ENCODE data around the gene NKX6-1. TPM values are rescaled to one million over a fixed set of nuclear protein-coding genes. Genes with fewer than 3 reads are reported as not detected.

The NKX6-1 gene
- polyA plus RNA-seq (ENCODE audit: insufficient read length): 0.27 TPM

DNA sequence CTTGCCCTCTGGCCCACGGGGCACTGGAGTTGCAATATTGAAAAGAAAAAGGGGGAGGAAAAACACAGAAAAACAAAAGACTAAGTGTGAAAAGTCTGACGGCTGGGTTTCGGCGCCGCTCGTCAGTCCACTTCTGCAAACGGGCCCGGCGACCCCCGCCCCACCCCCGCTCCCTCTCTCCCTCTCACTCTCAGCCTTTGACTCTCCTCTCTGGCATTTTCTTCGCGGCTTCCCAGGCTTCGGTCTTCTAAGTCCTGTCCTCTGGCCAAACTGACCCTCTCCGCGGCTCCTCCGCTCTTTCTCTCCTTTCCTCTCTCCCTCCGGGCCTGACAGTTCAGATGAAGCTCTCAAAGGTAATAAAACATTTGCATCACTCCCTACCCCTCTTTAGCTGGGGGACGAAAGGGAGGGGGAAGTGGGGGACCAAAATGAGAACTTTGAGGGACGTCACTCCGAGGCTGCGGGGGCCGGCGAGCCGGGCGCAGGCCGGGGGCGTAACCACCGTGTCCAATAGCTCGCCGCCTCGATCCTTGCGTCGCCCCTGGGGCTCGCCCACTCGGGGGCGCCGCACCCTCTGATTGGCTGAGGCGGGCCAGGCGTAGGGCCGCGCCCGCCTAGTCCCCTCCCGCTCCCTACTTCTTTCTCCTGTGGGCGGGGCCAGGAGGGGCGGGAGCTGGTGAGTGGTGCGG lies at the start of gene NKX6-1:
NKX6-1 (minus strand) TSS at position 358 of the 689 bp plus-strand sequence. CDS start 1,064 bp downstream, outside the sequence.
- DNase-seq: peak; percentile 64

DNA sequence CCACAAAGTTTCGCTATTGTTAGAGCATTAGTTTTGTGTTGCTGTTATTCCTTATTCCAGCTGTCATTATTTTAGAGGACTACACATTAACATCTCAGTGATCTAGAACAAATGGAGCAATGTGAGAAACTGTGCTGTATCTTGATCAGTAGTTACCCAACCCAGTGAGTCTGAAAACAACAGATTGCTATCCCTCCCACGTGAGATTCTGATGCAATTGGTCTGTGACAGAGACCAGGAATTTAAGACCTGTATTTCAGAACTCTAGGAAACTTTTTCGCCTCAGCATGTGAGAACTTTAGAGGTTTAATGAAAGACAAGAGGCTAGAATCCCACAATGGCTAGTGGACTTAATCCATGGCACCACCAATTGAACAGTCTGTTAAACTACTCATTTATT lies 48.1 kb upstream of the NKX6-1 start:
- no peak for DNase-seq

DNA sequence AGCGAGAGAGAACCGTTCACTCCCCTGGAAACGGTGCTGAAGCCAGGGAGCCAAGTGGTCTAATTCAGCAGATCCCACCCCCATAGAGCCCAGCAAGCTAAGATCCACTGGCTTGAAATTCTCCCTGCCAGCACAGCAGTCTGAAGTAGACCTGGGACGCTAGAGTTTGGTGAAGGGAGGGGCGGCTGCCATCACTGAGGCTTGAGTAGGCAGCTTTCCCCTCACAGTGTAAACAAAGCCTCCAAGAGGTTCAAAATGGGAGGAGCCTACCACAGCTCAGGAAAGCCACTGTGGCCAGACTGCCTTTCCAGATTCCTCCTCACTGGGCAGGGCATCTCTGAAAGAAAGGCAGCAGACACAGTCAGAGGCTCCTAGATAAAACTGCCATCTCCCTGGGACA lies 46.0 kb upstream of the NKX6-1 start:
- no peak for DNase-seq

DNA sequence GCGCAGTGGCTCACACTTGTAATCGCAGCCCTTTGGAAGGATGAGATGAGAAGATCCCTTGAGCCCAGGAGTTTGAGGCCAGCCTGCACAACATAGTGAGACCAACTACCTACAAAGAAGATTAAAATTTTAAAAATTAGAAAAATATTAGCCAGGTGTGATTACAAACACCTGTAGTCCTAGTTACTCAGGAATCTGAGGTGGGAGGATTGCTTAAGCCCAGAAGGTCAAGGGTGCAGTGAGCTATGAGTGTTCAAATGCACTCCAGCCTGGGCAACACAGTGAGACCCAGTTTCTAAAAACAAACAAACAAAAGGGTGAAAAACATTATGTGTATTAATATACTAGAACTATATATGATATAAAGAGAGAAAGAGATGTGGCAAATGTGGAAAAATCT lies 36.8 kb upstream of the NKX6-1 start:
- DNase-seq: no peak

DNA sequence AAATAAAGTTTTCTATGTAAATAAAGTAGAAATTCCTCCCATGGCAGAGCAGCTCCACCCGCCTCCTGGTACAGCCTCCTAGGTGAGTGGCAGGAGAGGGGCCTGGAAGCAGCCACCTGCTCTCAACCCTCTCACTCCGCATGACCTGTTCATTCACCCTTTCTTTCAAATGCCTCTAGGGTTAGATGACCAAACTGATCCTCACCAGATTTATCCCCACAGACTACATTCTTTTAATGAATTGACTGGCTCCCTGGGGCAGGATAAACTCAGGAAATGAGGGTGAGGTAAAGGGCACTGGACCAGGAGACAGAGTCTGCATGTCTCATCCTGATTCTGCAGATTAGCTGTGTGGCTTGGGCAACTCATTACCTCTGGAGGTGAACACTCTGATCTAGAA lies 32.6 kb upstream of the NKX6-1 start:
- no peak for DNase-seq

DNA sequence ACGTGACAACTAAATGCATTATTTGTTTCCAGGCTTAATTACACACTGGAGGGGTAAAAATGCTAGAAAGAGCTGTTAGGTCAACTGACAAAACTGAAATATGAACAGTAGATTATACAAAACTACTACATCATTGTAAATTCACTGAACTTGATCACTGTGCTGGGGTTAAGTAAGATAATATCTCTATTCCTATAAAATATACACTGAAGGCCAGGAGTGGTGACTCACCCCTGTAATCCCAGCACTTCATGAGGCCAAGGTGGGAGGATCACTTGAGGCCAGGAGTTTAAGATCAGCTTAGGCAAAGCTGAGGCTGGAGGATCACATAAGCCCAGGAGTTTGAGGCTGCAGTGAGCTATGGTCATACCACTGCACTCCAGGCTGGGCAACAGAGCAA lies 31.8 kb upstream of the NKX6-1 start:
- DNase-seq: no peak

DNA sequence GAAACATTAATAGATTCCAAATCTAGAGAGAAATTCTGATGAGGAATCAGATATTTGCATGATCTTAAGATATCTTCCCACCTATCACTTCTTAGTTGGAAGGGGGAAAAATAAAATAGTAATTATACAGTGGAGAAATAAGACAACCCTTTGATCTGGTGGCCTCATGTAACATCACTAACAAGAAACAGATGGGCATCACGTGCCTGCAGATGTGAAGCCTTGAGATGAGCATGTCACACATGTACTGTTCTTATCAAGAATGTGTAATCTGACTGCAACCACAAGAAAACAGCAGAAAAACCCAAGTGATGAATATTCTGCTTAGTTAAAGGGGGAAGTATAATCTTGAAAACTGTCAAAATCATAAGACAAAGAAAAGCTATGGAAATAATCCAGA lies 31.4 kb upstream of the NKX6-1 start:
- no peak for DNase-seq

DNA sequence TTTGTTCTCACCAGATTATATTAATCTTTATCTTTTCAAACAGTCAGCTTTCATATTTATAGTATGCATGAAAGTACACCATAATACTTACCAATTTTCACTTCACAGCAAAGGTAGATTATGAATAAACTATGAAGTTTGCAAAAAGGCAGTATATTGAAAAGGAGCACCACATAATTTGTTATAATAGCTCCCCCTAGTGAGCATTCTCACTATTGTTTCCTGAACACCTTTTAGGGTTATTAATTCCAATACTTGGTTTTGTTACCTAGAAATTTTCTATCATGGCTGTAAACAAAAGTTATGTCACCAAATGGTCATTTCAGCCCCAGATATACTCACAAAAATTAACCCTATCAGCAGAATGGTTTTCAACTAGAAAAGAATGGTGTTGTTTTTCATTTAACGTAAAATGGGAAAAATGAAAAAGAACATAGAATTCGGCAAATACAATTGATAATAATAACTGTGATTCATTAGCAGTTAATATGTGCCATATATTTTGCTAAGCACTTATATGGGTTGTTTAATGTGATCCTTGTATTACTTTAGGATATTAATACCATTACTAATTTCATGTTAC lies 30.2 kb upstream of the NKX6-1 start:
- DNase-seq: no peak

DNA sequence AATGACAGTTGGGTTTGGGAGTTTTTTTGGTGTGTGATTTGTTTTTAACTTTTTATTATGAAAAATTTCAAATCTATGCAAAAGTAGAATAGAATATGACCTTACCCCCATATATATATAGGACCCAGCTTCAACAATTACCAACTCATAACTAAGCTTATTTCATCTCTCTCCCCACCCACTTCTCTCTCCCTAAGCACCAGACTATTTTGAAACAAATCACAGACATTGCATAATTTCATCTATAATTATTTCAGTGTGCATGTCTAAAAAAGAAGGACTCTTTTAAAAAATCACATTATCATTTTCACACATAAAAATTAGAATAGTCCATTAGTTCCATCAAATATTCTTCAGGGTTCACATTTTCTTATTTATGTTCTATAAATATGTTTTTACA lies 28.3 kb upstream of the NKX6-1 start:
- DNase-seq: no peak

DNA sequence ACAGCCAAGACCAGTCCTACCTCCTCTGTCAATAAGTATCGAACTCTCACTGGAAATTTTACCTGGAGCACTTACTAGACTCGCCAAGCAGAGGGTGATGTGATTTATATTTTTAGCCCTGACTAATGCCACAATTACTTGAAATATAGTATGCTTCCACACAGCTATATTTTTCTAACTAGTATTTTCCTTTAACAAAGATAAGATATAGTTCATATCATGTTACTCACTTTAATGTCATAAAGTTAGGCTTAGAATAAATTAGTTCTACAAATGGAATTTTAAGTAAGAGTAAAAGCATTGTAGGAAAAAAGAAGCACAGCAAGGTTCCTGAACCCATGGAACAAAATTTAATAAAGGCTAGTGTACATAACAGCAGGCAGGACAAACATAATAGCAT lies 16.0 kb upstream of the NKX6-1 start:
- DNase-seq: no peak

DNA sequence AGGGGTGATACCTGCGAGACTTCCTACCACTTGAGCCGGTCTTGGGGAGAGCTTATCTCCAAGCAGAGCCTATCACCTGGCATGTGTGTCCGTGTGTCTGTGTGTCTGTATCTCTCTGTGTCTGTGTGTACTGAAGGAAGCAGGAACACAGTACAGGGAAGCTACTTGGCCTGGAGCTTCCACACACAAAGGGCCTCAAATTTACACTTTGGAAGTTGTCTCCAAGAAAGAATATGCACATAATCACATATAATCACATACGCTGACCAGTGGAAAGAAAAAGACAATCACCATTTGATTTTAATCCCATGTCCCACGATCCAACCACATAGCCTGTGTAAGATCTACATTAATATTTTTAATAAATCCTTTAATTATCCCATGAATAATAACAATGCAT lies 13.2 kb upstream of the NKX6-1 start:
- DNase-seq: no peak

DNA sequence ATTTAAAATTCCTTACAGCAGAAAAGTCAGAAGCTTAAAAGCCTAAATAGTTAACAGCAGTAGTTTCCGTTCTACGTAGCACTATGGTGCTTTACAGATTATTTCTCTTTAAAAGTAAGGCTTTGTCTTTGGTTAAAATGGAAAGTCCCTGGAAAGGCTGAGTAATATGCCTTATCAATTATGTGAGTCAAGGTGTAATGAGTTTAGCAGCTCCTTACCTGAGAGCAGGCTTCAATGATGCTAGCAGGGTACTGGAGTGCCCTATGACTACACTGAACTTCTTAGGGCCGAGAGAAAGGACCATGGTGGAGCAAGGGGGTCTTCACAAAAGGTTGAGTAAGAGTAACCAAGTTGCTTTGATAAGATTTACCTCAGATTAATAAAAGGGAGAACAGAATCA lies 12.6 kb upstream of the NKX6-1 start:
- no peak for DNase-seq

DNA sequence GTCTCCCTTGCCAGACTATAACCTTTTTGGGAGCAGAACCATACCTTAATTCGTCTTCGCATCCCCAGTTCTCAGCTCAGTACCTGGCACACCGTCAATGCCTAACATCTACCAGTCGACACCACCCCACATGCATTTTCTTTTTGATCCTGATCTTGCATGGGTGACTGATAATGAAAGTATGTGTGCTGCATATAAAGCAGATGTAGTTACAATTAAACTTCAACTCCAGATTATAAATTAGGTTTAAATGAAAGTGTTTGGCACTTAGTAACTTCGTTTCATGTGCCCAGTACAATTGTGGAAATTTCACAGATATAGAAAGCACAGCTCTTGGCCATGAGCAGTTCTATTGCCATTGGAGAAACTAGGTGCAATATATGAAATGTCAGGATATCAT lies 8.8 kb upstream of the NKX6-1 start:
- DNase-seq: no peak

DNA sequence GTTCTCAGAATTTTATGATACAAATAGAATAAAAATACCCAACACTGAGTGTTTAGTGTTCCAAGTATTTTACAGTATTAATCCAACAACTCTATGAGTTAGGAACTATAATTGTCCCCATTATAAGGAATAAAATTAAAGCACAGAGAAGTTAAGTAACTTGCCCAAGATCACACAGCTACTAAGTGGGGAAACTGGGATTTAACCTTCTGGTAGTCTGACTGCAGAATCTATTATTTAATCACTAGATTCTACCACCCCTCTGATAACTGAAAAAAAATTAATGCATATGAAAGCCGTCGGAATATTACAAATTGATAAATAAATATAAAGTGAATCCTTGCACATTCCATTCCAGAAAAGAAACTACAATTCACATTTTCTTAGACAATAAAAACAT lies 5.7 kb upstream of the NKX6-1 start:
- no peak for DNase-seq

DNA sequence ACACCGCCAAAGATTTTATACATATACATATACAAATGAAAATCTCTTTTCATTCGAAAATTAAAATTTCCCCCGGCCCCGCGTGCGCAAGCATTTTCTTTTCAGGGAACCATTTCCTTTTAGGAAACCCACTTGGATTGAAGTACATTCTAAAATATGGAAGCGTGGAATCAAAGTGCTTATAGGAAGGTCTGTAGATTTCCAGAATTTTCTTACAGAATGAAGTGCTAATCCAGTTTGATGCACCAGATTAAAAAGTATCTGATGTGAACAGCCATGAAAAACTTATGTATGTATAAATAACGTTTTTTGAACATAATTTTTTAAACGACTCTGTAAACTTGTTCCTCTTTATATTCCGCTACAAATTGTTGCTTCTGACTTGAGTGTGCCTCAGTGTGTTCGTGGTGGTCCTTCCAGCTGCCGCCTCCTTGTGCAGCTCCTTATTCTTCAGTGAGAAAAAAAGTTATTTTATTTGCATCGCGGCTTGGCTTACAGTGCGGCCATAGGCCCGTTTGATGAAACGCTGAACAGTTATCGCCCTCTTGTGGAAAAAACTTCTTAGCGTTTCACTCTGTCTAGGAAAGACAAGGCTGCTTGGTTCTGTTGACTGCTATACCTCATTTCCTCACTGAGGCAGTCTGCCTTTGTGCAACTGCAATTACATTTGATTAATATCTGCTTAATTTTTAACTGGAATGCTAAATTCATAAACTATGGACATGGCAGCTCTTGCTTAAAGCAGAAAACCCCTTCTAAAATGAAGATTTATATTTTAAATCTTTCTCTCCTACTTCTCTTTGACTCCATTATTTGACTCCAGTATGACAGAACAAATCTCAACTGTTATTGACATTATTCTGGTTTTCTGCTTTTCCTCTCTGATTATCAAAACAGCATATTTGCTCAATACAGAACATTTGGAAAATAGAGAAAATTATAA lies 4.7 kb upstream of the NKX6-1 start:
- DNase-seq: peak; percentile 74

DNA sequence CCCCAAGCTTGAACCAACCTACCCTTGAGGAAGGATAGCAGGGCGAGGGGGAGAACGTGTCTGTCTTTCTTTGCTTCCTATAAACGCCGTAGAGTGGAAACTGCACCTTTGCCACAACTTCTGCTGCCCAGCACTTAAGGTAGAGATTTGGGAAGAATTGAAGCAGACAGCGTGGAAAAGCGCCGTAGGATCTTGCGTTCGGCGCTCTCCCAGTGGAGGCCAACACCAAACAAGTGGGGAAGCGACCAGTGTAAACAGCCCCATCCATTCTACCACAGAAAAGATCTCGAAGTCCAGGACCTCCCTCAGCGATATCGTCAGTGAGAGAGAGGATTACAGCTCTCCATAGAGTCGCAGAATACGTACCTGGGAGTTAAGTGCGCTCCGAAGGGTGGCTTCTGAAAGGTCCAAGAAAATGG lies 3.9 kb upstream of the NKX6-1 start:
- no peak for DNase-seq

DNA sequence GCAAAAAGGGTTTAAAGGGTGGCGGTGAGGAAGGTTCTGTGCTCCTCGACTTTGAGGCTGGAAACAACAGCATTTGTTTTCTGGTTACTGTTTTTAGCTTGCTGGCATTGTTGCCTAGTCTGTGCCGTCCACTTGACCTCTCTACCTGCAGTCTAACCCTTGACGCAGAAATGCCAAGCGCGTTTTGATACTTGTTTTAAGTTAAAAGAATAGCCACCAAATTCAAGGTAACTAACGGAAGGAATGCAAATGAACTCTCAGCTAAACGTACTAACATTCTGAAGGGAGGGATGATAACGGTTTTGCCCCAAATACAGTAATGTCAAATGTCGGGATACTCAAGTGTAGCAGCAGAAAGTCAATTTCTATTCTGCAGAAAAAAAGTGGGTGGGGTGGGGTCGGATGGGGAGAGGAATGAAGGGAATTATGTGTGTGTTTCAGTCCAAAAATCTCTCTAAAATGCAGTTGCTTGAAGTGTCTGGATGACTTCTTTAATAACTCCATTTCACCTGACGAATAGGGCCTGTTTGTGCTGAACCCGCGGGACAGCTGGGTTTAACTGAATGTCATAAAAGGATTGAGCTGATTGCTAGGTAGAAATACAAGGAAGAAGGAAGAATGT lies 3.4 kb upstream of the NKX6-1 start:
- no peak for DNase-seq

DNA sequence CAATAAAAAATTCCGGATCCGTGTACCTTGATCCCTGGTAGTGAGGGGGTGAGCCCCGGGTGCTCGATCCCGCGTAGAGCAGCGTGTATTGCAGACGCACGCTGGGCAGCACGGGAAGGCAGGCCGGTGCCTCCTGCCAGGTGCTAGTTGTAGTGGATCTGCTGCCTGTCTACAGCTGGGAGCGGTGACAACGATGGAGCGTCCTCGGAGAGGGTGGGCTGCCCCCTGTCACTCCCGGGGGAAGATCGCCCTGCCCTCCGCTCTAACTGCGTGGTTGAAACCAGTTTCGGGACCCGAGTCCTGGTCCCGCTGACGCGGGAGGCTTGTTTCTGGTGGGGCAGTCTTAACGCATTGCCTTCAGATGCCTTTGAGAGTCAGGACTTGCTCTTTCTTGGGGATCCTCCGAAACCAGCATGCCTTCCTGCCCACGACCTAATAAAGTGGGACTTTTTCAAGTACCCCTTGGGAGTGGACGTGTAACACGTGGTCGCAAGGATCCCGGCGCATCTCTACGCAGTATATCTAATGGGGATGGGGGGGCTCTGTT lies 2.7 kb upstream of the NKX6-1 start:
- DNase-seq: no peak

DNA sequence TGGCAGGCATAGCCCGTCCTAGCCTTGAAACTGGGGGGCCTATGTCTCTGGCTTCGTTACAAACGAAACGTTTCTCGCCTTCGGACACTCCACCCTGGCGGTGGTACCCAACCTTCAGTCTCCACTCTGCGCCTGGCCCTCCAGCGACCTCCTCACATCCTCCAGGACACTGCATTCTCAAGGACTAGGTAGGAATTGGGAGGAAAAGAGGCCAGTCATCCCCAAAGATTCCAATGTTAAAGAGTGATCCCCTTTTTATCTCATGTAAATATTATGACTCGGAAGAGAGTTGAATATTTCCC lies 2.1 kb upstream of the NKX6-1 start:
- no peak for DNase-seq

DNA sequence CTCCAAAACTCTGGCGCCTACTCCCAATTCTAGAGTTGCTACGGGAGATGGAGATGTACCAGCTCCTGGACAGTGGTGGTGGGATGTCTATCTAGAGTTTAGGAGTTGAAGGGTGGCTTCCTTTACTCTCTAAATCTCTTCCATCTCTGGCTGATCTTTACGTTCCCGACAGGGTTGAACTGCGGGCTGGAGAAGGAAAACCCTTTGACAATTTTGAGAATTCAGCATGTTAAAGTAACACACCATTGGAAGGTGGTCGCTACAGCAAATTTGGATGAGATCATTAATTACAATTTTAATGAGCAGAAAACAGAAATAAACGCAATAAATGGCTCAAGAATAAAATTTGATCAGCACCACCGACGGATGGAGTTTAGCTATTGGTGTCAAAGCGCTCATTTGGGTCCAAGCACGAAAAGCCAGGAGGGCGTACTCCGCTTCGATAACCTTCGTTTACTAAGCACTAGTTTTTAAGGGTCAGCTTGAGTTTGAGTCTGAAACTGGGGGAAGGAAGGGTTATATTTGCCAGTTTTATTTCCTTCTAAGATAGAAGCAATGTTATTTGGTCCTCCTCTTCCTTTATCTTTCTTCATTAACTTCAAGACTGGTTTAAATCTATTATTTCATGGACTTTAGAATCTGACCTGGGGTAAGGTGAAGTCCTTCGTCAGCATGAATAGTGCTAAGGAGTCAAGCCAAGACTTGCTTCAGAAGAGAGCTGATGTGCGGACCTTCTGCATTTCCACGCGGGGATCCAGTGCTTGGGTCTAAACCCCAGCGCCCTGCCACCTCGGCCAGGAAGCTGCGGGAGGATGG lies 1.5 kb upstream of the NKX6-1 start:
- DNase-seq: no peak

DNA sequence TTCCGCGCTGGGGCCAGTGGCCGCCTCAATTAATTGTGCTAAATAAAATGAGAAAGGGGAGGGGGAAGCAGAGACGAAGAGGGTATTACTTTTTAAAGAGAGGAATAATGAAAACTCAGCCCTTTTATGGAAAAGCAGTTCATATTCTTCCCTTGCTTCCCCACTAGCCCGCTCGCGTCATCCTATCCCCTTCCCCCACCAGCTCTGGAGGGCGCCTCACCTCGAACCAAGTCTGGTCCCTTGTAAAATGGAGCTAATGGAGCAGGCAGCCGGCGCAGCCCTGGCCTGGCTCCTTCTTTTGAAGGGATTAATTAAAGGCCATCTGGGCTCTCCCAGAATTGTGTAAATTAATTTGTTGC lies 511 bp upstream of the NKX6-1 start:
- DNase-seq: no peak

Data from hindlimb muscle (tissue), 1 donor.